ENCODE data around the gene TRIM29. TPM values are rescaled to one million over a fixed set of nuclear protein-coding genes. Genes with fewer than 3 reads are reported as not detected.

The TRIM29 gene
- total RNA-seq, 1 donor = not detected

DNA sequence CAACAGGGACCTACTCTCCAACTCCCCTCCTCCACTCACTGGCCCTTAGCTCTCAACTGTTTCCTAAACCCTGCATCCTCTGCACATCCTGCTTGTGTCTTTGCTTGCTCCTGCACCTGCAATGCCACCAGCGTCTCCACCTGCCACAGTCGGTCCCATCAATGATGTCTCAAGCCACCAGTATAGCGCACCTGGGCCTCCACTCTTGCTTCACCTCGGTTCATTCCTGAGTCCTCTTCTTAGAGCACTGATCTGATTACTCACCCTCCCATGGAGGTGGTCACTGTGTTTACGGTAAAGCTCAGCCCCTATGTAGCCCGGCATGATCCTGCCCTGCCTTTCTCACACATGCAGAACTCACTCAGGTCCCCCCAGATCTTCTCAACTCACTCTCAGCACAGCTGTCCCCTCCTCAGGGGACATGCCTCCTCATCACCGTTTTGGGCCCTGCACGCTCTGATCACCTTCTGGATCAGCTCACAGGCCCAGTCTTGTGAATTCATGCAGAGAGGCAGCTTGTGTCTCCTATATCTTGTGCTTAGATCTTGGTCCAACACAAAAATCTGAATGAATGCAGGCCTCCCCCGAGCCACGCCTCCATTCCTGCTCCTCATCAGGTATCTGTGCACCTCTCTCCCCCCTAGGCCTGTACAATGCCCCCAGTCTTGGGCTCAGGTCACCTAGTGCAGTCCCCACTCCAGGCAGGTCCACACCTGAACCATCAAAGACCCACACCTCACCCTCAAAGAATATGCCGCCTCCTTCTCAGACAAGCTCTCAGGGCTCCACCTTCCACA lies 31.4 kb downstream of the TRIM29 start:
- no peak for DNase-seq (ENCODE audit: low read depth)
- TF ChIP-seq, protein P1, sequence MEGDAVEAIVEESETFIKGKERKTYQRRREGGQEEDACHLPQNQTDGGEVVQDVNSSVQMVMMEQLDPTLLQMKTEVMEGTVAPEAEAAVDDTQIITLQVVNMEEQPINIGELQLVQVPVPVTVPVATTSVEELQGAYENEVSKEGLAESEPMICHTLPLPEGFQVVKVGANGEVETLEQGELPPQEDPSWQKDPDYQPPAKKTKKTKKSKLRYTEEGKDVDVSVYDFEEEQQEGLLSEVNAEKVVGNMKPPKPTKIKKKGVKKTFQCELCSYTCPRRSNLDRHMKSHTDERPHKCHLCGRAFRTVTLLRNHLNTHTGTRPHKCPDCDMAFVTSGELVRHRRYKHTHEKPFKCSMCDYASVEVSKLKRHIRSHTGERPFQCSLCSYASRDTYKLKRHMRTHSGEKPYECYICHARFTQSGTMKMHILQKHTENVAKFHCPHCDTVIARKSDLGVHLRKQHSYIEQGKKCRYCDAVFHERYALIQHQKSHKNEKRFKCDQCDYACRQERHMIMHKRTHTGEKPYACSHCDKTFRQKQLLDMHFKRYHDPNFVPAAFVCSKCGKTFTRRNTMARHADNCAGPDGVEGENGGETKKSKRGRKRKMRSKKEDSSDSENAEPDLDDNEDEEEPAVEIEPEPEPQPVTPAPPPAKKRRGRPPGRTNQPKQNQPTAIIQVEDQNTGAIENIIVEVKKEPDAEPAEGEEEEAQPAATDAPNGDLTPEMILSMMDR (IDR thresholded peaks at IDR 0.05; ENCODE audit: insufficient read depth, low read length) = no peak
- H3K4me3 ChIP-seq (ENCODE audit: low read depth, low read length) = no peak overlapping the region

DNA sequence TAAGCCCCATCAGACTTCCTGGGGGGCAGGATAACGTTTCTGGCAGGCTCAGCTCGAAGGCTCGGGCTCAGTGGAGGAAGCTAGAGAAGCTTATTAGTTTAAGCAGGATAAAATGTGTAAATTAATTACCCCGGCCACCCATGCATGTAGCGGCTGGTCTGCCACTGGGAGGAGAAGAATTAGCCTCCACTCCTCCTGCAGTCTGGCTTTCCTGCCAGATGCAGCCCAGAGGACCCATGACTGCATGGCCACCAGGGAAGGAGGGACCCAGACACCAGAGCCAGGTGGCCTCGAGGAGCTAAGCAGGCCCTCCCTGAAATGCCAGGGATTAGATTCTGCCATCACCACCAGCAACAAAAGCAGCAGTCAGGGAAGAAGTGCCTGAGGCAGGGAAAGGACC lies 32.3 kb downstream of the TRIM29 start:
- no peak for DNase-seq (ENCODE audit: low read depth)
- TF ChIP-seq, protein P1 (IDR thresholded peaks at IDR 0.05; ENCODE audit: insufficient read depth, low read length) = no peak
- H3K4me3 ChIP-seq (ENCODE audit: low read depth, low read length) = no peak overlapping the region

- DNase-seq (ENCODE audit: low read depth) = no peak
- TF ChIP-seq, protein P1 (IDR thresholded peaks at IDR 0.05; ENCODE audit: insufficient read depth, low read length) = no peak
- H3K4me3 ChIP-seq (ENCODE audit: low read depth, low read length) = no peak overlapping the region
Observed at GRCh38 chr11:120104041-120104565, 33.8 kb downstream of the TRIM29 start.

- no peak for DNase-seq (ENCODE audit: low read depth)
- no peak overlapping the region for H3K4me3 ChIP-seq (ENCODE audit: low read depth, low read length)
- TF ChIP-seq, protein P1 (IDR thresholded peaks at IDR 0.05; ENCODE audit: insufficient read depth, low read length) = no peak
Observed at GRCh38 chr11:120102864-120103122, 35.1 kb downstream of the TRIM29 start.

DNA sequence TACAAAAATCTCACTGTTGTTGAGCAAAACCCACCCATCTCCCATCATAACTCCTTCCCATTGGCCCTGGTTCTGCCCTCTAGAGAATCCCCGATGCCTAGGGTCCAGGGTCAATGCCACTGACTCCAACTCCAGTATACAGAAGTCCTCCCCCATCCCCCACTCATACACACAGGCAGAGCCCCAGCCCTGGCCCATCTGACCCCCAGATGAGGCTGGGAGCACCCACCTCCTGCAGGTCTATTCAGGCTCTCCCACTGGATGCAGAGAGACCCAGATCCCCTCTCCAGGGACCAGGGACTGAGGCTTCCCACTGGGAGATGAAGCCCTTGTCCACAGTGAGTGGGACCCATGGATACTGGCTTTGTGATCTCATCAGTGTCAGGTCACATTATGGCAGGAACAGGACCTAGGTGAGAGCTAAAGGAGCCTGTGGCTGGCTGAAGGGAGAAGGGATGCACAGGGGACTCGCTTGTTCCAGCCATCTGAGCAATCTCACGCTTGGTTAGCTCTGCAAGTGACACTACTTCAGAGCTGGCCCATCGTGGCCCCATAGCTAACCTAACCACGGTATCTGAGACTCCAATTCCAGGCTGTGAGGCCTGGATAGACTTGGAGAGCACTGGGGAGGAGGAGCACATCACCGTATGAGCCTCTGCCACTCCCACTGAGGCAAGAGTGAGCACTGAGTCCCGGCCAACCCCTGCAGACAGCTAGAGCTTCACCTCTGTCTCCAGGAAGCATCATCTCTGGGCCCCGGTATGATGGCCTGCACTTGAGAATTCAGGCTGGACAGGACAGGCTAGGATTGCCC lies 35.7 kb downstream of the TRIM29 start:
- TF ChIP-seq, protein P1 (IDR thresholded peaks at IDR 0.05; ENCODE audit: insufficient read depth, low read length) = no peak
- DNase-seq (ENCODE audit: low read depth) = no peak
- no peak overlapping the region for H3K4me3 ChIP-seq (ENCODE audit: low read depth, low read length)

GRCh38 chr11:120098503-120099020 lies 39.4 kb downstream of the TRIM29 start:
- TF ChIP-seq, protein P1 (IDR thresholded peaks at IDR 0.05; ENCODE audit: insufficient read depth, low read length) = no peak
- DNase-seq (ENCODE audit: low read depth) = no peak
- H3K4me3 ChIP-seq (ENCODE audit: low read depth, low read length) = no peak overlapping the region
